K562 (cell line): ENCODE measurements around the gene RORC. TPM values are rescaled to one million over a fixed set of nuclear protein-coding genes. Genes with fewer than 3 reads are reported as not detected.

Experiments used
- BACH1 ChIP-seq: fragments of 200-800 bp; sonication (Bioruptor generic); IDR thresholded peaks from 2 replicates; pipeline ENCODE4 v1.6.1; 2016; ENCODE audit warnings: missing genetic modification characterization, missing compliant biosample characterization
- DNMT1 ChIP-seq: fragments of 450-650 bp; IDR thresholded peaks from 2 replicates; pipeline ENCODE4 v1.6.1; 2016; ENCODE audit warnings: antibody characterized with exemption, mild to moderate bottlenecking
- FOXA1 ChIP-seq: fragments of 450-650 bp; IDR thresholded peaks from 2 replicates; pipeline ENCODE4 v1.6.1; 2016; ENCODE audit warnings: mild to moderate bottlenecking, borderline replicate concordance
- HCFC1 ChIP-seq: IDR thresholded peaks from 2 replicates; pipeline ENCODE4 v1.6.1; 2012; ENCODE audit warnings: low read depth, low read length, improper control_type of control experiment
- JUNB ChIP-seq: fragments of 450-650 bp; formaldehyde crosslinking; conservative IDR thresholded peaks from 2 replicates; pipeline ENCODE4 v1.4.0; 2020; ENCODE audit warnings: mild to moderate bottlenecking
- KAT7 ChIP-seq: sonication (generic); formaldehyde crosslinking; IDR thresholded peaks from 2 replicates; pipeline ENCODE4 v1.8.0; 2022; ENCODE audit warnings: missing genetic modification reagents, mild to moderate bottlenecking, borderline replicate concordance
- RFX1 ChIP-seq: fragments of 450-650 bp; IDR thresholded peaks from 2 replicates; pipeline ENCODE4 v1.6.1; 2016; ENCODE audit warnings: mild to moderate bottlenecking, moderate library complexity
- SNIP1 ChIP-seq: fragments of 450-650 bp; IDR thresholded peaks from 2 replicates; pipeline ENCODE4 v1.7.1; 2017; ENCODE audit warnings: low read depth, mild to moderate bottlenecking
- ZNF407 ChIP-seq: fragments of 450-650 bp; IDR thresholded peaks from 2 replicates; pipeline ENCODE4 v1.6.1; 2016; ENCODE audit warnings: low read depth
- polyA plus RNA-seq, 8 experiments: library from polyadenylated mRNA; depleted of rRNA in 4 of 8; stranded (reverse) in 5 of 8; unstranded in 3 of 8; fragments of >200 nt; fragmentation: Nextera tagmentation in 2 of 8; fragmentation: Illumina TruSeq in 1 of 8; extraction: Ambion mirVana in 2 of 8; extraction: Trizol in 1 of 8; gene quantifications; 2 replicates each; pipeline versions ENCODE4 v1.2.1 to v1.2.3, GENCODE V29; 2011 to 2014; ENCODE audit warnings: inconsistent platforms in 1 of 8, missing spikeins in 1 of 8
- total RNA-seq, 7 experiments: library from RNA; depleted of rRNA in 6 of 7; stranded (reverse); fragments of >200 nt in 6 of 7; fragmentation: Illumina TruSeq in 2 of 7; extraction: Trizol in 2 of 7; gene quantifications; 2 replicates each; pipeline versions ENCODE4 v1.2.1 to v1.2.3, GENCODE V29; 2011 to 2021; ENCODE audit warnings: low replicate concordance in 1 of 7
- TF ChIP-seq, protein P1 (sequence below): fragments of 250-450 bp; sonication (Bioruptor Pico); IDR thresholded peaks from 2 replicates; pipeline ENCODE4 v1.4.0; 2020; ENCODE audit warnings: mild to moderate bottlenecking, moderate library complexity, borderline replicate concordance
- TF ChIP-seq, protein P2 (sequence below): sonication (generic); formaldehyde crosslinking; IDR thresholded peaks from 2 replicates; pipeline ENCODE4 v1.8.1; 2023; ENCODE audit warnings: missing genetic modification reagents, mild to moderate bottlenecking, borderline replicate concordance

The RORC gene
- total and polyA plus RNA-seq, 9 of the 15 experiments (the other 6 are each of a cell fraction or from before 2014, with no cell fraction given): not detected

DNA sequence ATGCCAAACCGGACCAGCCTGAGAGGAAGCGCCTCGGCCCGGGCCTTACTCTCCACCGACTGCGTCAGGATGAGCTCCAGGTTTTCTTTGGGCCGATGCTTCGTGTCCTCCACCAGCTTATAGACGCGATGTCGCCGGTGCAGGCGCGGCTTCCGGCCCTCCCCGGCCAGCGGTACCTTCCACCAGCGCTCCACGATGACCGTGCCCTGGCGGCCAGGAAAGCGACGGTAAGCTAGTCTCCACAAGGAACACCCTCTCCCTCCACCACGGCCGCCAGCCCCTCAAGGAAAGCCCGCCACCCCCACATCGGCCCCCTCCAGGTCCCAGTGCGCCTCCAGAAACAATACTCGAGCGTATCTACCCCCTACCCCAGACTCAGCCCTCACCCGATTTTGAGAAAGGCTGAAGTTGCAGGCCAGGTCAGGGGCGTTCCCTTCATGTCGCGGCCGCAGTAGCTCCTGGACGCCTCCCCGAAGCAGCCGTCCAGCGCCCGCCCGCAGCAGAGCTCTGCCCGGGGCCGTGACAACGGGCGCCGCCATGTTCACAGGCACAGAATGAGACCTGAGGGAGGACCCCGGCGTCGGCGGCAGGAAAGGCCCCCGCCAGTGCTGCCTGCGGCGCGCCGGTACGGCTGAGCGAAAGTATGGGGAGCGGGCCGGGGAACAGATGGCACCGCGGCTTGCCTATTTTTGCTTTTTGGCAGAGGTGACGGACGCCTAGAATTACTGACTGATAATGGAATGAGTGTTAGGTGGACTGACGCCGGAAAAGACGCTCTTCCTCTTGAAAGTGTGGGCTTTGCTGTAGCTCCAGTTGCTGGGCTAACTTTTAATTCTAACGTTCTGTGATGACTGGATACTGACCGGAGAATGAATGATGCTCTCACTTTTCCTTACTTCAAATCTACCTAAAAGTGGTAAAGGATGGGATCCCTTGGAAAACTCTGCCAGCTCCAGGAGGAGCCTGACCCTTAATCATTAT is 68.4 kb downstream of the RORC start, which contains the start of gene MRPL9 (continued):
- TF ChIP-seq, protein P1, sequence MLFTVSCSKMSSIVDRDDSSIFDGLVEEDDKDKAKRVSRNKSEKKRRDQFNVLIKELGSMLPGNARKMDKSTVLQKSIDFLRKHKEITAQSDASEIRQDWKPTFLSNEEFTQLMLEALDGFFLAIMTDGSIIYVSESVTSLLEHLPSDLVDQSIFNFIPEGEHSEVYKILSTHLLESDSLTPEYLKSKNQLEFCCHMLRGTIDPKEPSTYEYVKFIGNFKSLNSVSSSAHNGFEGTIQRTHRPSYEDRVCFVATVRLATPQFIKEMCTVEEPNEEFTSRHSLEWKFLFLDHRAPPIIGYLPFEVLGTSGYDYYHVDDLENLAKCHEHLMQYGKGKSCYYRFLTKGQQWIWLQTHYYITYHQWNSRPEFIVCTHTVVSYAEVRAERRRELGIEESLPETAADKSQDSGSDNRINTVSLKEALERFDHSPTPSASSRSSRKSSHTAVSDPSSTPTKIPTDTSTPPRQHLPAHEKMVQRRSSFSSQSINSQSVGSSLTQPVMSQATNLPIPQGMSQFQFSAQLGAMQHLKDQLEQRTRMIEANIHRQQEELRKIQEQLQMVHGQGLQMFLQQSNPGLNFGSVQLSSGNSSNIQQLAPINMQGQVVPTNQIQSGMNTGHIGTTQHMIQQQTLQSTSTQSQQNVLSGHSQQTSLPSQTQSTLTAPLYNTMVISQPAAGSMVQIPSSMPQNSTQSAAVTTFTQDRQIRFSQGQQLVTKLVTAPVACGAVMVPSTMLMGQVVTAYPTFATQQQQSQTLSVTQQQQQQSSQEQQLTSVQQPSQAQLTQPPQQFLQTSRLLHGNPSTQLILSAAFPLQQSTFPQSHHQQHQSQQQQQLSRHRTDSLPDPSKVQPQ (CRISPR knock-in tag): no peak
- TF ChIP-seq SNIP1: no peak
- TF ChIP-seq KAT7 (CRISPR knock-in tag): no peak
- no peak for TF ChIP-seq JUNB (CRISPR knock-in tag)
- TF ChIP-seq BACH1 (tag): no peak
- no peak for TF ChIP-seq FOXA1
- no peak for TF ChIP-seq RFX1
- no peak for TF ChIP-seq DNMT1
- TF ChIP-seq, protein P2, sequence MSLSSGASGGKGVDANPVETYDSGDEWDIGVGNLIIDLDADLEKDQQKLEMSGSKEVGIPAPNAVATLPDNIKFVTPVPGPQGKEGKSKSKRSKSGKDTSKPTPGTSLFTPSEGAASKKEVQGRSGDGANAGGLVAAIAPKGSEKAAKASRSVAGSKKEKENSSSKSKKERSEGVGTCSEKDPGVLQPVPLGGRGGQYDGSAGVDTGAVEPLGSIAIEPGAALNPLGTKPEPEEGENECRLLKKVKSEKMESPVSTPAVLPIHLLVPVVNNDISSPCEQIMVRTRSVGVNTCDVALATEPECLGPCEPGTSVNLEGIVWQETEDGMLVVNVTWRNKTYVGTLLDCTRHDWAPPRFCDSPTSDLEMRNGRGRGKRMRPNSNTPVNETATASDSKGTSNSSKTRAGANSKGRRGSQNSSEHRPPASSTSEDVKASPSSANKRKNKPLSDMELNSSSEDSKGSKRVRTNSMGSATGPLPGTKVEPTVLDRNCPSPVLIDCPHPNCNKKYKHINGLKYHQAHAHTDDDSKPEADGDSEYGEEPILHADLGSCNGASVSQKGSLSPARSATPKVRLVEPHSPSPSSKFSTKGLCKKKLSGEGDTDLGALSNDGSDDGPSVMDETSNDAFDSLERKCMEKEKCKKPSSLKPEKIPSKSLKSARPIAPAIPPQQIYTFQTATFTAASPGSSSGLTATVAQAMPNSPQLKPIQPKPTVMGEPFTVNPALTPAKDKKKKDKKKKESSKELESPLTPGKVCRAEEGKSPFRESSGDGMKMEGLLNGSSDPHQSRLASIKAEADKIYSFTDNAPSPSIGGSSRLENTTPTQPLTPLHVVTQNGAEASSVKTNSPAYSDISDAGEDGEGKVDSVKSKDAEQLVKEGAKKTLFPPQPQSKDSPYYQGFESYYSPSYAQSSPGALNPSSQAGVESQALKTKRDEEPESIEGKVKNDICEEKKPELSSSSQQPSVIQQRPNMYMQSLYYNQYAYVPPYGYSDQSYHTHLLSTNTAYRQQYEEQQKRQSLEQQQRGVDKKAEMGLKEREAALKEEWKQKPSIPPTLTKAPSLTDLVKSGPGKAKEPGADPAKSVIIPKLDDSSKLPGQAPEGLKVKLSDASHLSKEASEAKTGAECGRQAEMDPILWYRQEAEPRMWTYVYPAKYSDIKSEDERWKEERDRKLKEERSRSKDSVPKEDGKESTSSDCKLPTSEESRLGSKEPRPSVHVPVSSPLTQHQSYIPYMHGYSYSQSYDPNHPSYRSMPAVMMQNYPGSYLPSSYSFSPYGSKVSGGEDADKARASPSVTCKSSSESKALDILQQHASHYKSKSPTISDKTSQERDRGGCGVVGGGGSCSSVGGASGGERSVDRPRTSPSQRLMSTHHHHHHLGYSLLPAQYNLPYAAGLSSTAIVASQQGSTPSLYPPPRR (CRISPR knock-in tag): no peak
- TF ChIP-seq ZNF407: 0 out of 2 replicates have a peak, but pooled peaks have one; percentile 14
- TF ChIP-seq HCFC1: peak; percentile 85
